H1 (cell line): ENCODE measurements around the gene LIMA1. TPM values are rescaled to one million over a fixed set of nuclear protein-coding genes. Genes with fewer than 3 reads are reported as not detected.

Experiments
- CTCF ChIA-PET: fragments of 300-600 bp; sonication (Branson Sonifier 250); formaldehyde crosslinking; loops from one replicate; lab custom pipeline; 2021; ENCODE audit not compliant: partially characterized antibody; lab: Charles Lee
- POLR2A ChIA-PET: fragments of 300-600 bp; sonication (Branson Sonifier 250); formaldehyde crosslinking; loops from one replicate; lab custom pipeline; 2021; ENCODE audit warnings: inconsistent platforms; ENCODE audit not compliant: partially characterized antibody; lab: Charles Lee
- DNase-seq, 2 experiments: peaks; one replicate each; pipeline versions ENCODE4 v3.0.0 to v3.0.0-alpha.2; 2010 to 2022; ENCODE audit warnings: low spot score in 2 of 2, low read depth in 1 of 2, mixed read lengths in 1 of 2
- FAIRE-seq: peaks from 2 replicates; lab custom pipeline; 2011; peaks lifted over from hg19 to GRCh38; lab: Jason Lieb, UNC
- H2AFZ ChIP-seq: 2 replicates; pipeline ENCODE4 v1.8.1; 2012; ENCODE audit warnings: low read length, inconsistent platforms
- H2AK5ac ChIP-seq: 2 replicates; pipeline ENCODE4 v1.6.1; 2013; ENCODE audit warnings: low read depth, low read length
- H2BK120ac ChIP-seq: replicated peaks from 2 replicates; pipeline ENCODE3; 2013; ENCODE audit warnings: low read depth, low read length, inconsistent platforms
- H2BK12ac ChIP-seq: 2 replicates; pipeline ENCODE4 v1.6.1; 2013; ENCODE audit warnings: low read depth, low read length
- H2BK15ac ChIP-seq: 2 replicates; pipeline ENCODE4 v1.6.1; 2013; ENCODE audit warnings: low read length
- H2BK20ac ChIP-seq: 2 replicates; pipeline ENCODE4 v1.6.1; 2013; ENCODE audit warnings: low read length
- H2BK5ac ChIP-seq: 2 replicates; pipeline ENCODE4 v1.6.1; 2013; ENCODE audit warnings: low read depth, low read length
- H3K14ac ChIP-seq: 2 replicates; pipeline ENCODE4 v1.6.1; 2013; ENCODE audit warnings: inconsistent platforms; ENCODE audit not compliant: insufficient read length
- H3K18ac ChIP-seq: 2 replicates; pipeline ENCODE4 v1.6.1; 2013; ENCODE audit warnings: low read length; ENCODE audit errors: extremely low read depth
- H3K23ac ChIP-seq: 2 replicates; pipeline ENCODE4 v1.6.1; 2013; ENCODE audit warnings: inconsistent platforms; ENCODE audit not compliant: insufficient read length
- H3K23me2 ChIP-seq: 2 replicates; pipeline ENCODE4 v1.6.1; 2013; ENCODE audit warnings: low read depth, low read length
- H3K27ac ChIP-seq: 2 replicates; pipeline ENCODE4 v1.6.1; 2011; ENCODE audit warnings: low read depth, low read length, inconsistent platforms
- H3K27me3 ChIP-seq, 4 experiments: replicated peaks in 1 of 4; 1 replicate in 1 of 4; 2 replicates in 3 of 4; pipeline versions ENCODE4 v1.6.1 to v1.8.1; 2011 to 2013; ENCODE audit warnings: low read length in 3 of 4, mild to moderate bottlenecking in 3 of 4, inconsistent platforms in 2 of 4, mixed read lengths in 2 of 4, moderate library complexity in 1 of 4; ENCODE audit not compliant: control insufficient read depth in 3 of 4, insufficient read depth in 3 of 4; ENCODE audit errors: extremely low read depth in 1 of 4
- H3K36me3 ChIP-seq, 4 experiments: 2 replicates each; pipeline versions ENCODE4 v1.6.1 to v1.8.1; 2011 to 2013; ENCODE audit warnings: mild to moderate bottlenecking in 4 of 4, low read length in 3 of 4, moderate library complexity in 2 of 4, control low read depth in 1 of 4, inconsistent platforms in 1 of 4; ENCODE audit not compliant: insufficient read depth in 4 of 4, control insufficient read depth in 2 of 4
- H3K4ac ChIP-seq: replicated peaks from 2 replicates; pipeline ENCODE3; 2013; ENCODE audit warnings: low read length, low read depth, mixed read lengths, inconsistent platforms; ENCODE audit not compliant: insufficient read length
- H3K4me1 ChIP-seq, 4 experiments: replicated peaks in 1 of 4; 1 replicate in 1 of 4; 2 replicates in 3 of 4; pipeline versions ENCODE4 v1.6.1 to v1.8.1; 2011 to 2013; ENCODE audit warnings: low read length in 3 of 4, inconsistent platforms in 2 of 4, mixed read lengths in 1 of 4; ENCODE audit not compliant: insufficient read depth in 4 of 4, control insufficient read depth in 3 of 4
- H3K4me2 ChIP-seq, 2 experiments: 2 replicates each; pipeline versions ENCODE4 v1.6.1 to v1.8.1; 2011 to 2013; ENCODE audit warnings: low read depth in 2 of 2, low read length in 2 of 2, control low read depth in 1 of 2, inconsistent platforms in 1 of 2, mild to moderate bottlenecking in 1 of 2; ENCODE audit not compliant: insufficient read depth in 1 of 2
- H3K4me3 ChIP-seq, 4 experiments: fragments of 200-600, 300-600 bp in 1 of 4; sonication (generic), shearing (Covaris generic), sonication (Bioruptor Twin) in 1 of 4; 2 replicates each; pipeline versions ENCODE4 v1.5.1 to v1.8.1; 2011 to 2016; ENCODE audit warnings: low read length in 4 of 4, low read depth in 3 of 4, control low read depth in 2 of 4, inconsistent platforms in 2 of 4, mild to moderate bottlenecking in 2 of 4, mixed read lengths in 1 of 4, moderate library complexity in 1 of 4; ENCODE audit not compliant: insufficient read depth in 2 of 4; ENCODE audit errors: extremely low read depth in 1 of 4
- H3K56ac ChIP-seq: replicated peaks from 2 replicates; pipeline ENCODE3; 2013; ENCODE audit warnings: low read depth, mild to moderate bottlenecking, mixed read lengths, low read length, inconsistent platforms; ENCODE audit not compliant: insufficient read length
- H3K79me1 ChIP-seq: 2 replicates; pipeline ENCODE4 v1.6.1; 2013; ENCODE audit warnings: low read depth, low read length, control low read depth
- H3K79me2 ChIP-seq, 2 experiments: 2 replicates each; pipeline versions ENCODE4 v1.6.1 to v1.8.1; 2012 to 2013; ENCODE audit warnings: low read length in 2 of 2, mild to moderate bottlenecking in 2 of 2, inconsistent platforms in 1 of 2; ENCODE audit not compliant: insufficient read depth in 2 of 2, control insufficient read depth in 1 of 2
- H3K9ac ChIP-seq, 4 experiments: replicated peaks in 1 of 4; 1 replicate in 1 of 4; 2 replicates in 3 of 4; pipeline versions ENCODE4 v1.6.1 to v1.8.1; 2011 to 2013; ENCODE audit warnings: low read depth in 3 of 4, low read length in 3 of 4, control low read depth in 2 of 4, mild to moderate bottlenecking in 2 of 4, moderate library complexity in 2 of 4, inconsistent platforms in 1 of 4; ENCODE audit errors: extremely low read depth in 1 of 4
- H3K9me3 ChIP-seq, 2 experiments: 2 replicates each; pipeline versions ENCODE4 v1.6.1 to v1.8.1; 2012 to 2013; ENCODE audit warnings: mild to moderate bottlenecking in 2 of 2, moderate library complexity in 2 of 2, control low read depth in 1 of 2, inconsistent platforms in 1 of 2, low read depth in 1 of 2, low read length in 1 of 2, mixed read lengths in 1 of 2; ENCODE audit not compliant: insufficient read depth in 2 of 2
- H4K20me1 ChIP-seq, 2 experiments: replicated peaks in 1 of 2; 2 replicates each; pipeline versions ENCODE3 to v1.8.1; 2011 to 2013; ENCODE audit warnings: inconsistent platforms in 2 of 2, low read length in 2 of 2, mild to moderate bottlenecking in 1 of 2; ENCODE audit not compliant: insufficient read depth in 2 of 2, control insufficient read depth in 1 of 2
- H4K5ac ChIP-seq: 2 replicates; pipeline ENCODE4 v1.6.1; 2013; ENCODE audit warnings: low read length, low read depth, mixed read lengths, inconsistent platforms; ENCODE audit not compliant: insufficient read length
- H4K8ac ChIP-seq: 2 replicates; pipeline ENCODE4 v1.8.0; 2013; ENCODE audit warnings: mild to moderate bottlenecking, moderate library complexity, low read length, inconsistent platforms; ENCODE audit not compliant: insufficient read depth; ENCODE audit errors: extremely low read depth
- H4K91ac ChIP-seq: replicated peaks from 2 replicates; pipeline ENCODE3; 2013; ENCODE audit warnings: low read length, mixed read lengths, inconsistent platforms; ENCODE audit not compliant: insufficient read length
- BCL11A ChIP-seq, 2 experiments: IDR thresholded peaks; one replicate each; pipeline ENCODE4 v1.6.1; 2011; ENCODE audit warnings: low read depth in 2 of 2, low read length in 2 of 2, mild to moderate bottlenecking in 2 of 2
- CTBP2 ChIP-seq: IDR thresholded peaks from 2 replicates; pipeline ENCODE4 v1.7.0; 2011; ENCODE audit warnings: borderline replicate concordance, mild to moderate bottlenecking, moderate library complexity, mixed read lengths, low read length; ENCODE audit not compliant: insufficient read depth, insufficient read length
- GTF2F1 ChIP-seq: IDR thresholded peaks from 2 replicates; pipeline ENCODE4 v1.6.1; 2012; ENCODE audit warnings: low read depth, low read length, improper control_type of control experiment, borderline replicate concordance
- JUN ChIP-seq: IDR thresholded peaks from 2 replicates; pipeline ENCODE4 v1.6.1; 2011; ENCODE audit warnings: low read depth, mild to moderate bottlenecking, improper control_type of control experiment, low read length
- JUND ChIP-seq: IDR thresholded peaks from 2 replicates; pipeline ENCODE4 v1.6.1; 2011; ENCODE audit warnings: mild to moderate bottlenecking, improper control_type of control experiment, low read length
- KDM1A ChIP-seq: fragments of 200-600, 300-600 bp; sonication (generic); IDR thresholded peaks from 2 replicates; pipeline ENCODE4 v1.7.1; 2016; ENCODE audit warnings: mild to moderate bottlenecking, low read length, borderline replicate concordance
- NRF1 ChIP-seq: IDR thresholded peaks from 2 replicates; pipeline ENCODE4 v1.6.1; 2011; ENCODE audit warnings: mild to moderate bottlenecking, low read depth, low read length, improper control_type of control experiment
- POLR2AphosphoS5 ChIP-seq: IDR thresholded peaks from 2 replicates; pipeline ENCODE4 v1.6.1; 2011; ENCODE audit warnings: low read depth, low read length
- POU5F1 ChIP-seq: IDR thresholded peaks from 2 replicates; pipeline ENCODE4 v1.6.1; 2011; ENCODE audit warnings: low read depth, mild to moderate bottlenecking, low read length, moderate library complexity
- RXRA ChIP-seq: IDR thresholded peaks from 2 replicates; pipeline ENCODE4 v1.6.1; 2011; ENCODE audit warnings: low read depth, mild to moderate bottlenecking, low read length, moderate library complexity; ENCODE audit not compliant: insufficient read depth
- SIN3A ChIP-seq, 2 experiments: IDR thresholded peaks in 1 of 2; conservative IDR thresholded peaks in 1 of 2; 2 replicates each; pipeline ENCODE4 v1.6.1; 2011 to 2012; ENCODE audit warnings: low read length in 2 of 2, improper control_type of control experiment in 1 of 2, low read depth in 1 of 2, mild to moderate bottlenecking in 1 of 2
- SRF ChIP-seq: IDR thresholded peaks from 2 replicates; pipeline ENCODE4 v1.6.1; 2011; ENCODE audit warnings: mild to moderate bottlenecking, low read depth, low read length, moderate library complexity
- YY1 ChIP-seq: IDR thresholded peaks from 2 replicates; pipeline ENCODE4 v1.6.1; 2011; ENCODE audit warnings: low read depth, mild to moderate bottlenecking, low read length
- ZNF274 ChIP-seq: IDR thresholded peaks from 2 replicates; pipeline ENCODE4 v1.7.0; 2012; ENCODE audit warnings: low read length, borderline replicate concordance; ENCODE audit errors: extremely low read depth
- WGBS, 2 experiments: shearing (Covaris generic) in 1 of 2; methylation state at CpG; one replicate each; pipeline versions ENCODE4 v1.1.6 to v1.1.7; 2013 to 2015; ENCODE audit warnings: low lambda C conversion rate in 2 of 2, mixed read lengths in 2 of 2, inconsistent platforms in 1 of 2, low coverage in 1 of 2, missing lambda C conversion rate in 1 of 2; ENCODE audit not compliant: insufficient replicate concordance in 2 of 2, insufficient coverage in 1 of 2, insufficient read length in 1 of 2; ENCODE audit errors: extremely low coverage in 1 of 2, missing lambda C conversion rate in 1 of 2; 5-methylcytosine and 5-hydroxymethylcytosine counted together
- polyA plus RNA-seq, 7 experiments: library from polyadenylated mRNA; depleted of rRNA in 3 of 7; stranded (reverse) in 5 of 7; unstranded in 2 of 7; fragments of >200 nt in 5 of 7; fragments of 200-250 nt in 2 of 7; gene quantifications; 1 replicate in 5 of 7; 2 replicates in 1 of 7; 4 replicates in 1 of 7; pipeline versions ENCODE4 v1.2.1 to v1.2.3, GENCODE V29; 2011 to 2013; ENCODE audit warnings: missing spikeins in 2 of 7, mixed read lengths in 2 of 7
- total RNA-seq: library from RNA; stranded (reverse); fragmentation: NEBNext Ultra II Directional; extraction: Animal tissue kit (Norgen Biotek cat#: 25700); gene quantifications from 2 replicates; pipeline ENCODE4 v1.2.1, GENCODE V29; 2021

LIMA1 gene
- total and polyA plus RNA-seq, 2 of the 8 experiments (the other 6 are each of a cell fraction or from before 2014, with no cell fraction given) = 12.7 to 47.6 TPM

- H3K23ac ChIP-seq = no peak overlapping the region
- no peak overlapping the region for H3K27ac ChIP-seq
- H3K9ac ChIP-seq = no peak overlapping the region
- H3K36me3 ChIP-seq = peaks cover 16 to 48% (median 31%) of the 10 kb centered on the region in 4 experiments; a peak in 7 of 8 replicates
- H3K4me1 ChIP-seq = no peaks in the 10 kb centered on the region
- 83% methylated on average over 3 of the region's 4 CpGs; no CpG with 5 or more reads in 1 of the 2 experiments for WGBS, 2 experiments
- H4K5ac ChIP-seq = no peak overlapping the region
- H3K27me3 ChIP-seq = no peaks in the 10 kb centered on the region
- DNase-seq (no peak), FAIRE-seq (no peak)
- H2AK5ac ChIP-seq = no peak overlapping the region
- no peaks in the 10 kb centered on the region for H3K9me3 ChIP-seq
- no peak overlapping the region for H2BK15ac ChIP-seq
- ChIA-PET CTCF (interaction anchor here (0.6 to 4.2 kb wide), 8 partner anchors 14 to 185 kb away, joined by 3 to 38 read pairs (median 6); partner anchors contain the start of gene COX14), POLR2A (interaction anchor here (0.5 to 4.2 kb wide), 11 partner anchors 9 to 1415 kb away, joined by 3 to 19 read pairs (median 4); partner anchors contain the start of genes CERS5, COX14 and GPD1)
- H3K4ac ChIP-seq = no peak overlapping the region
- H3K4me2 ChIP-seq = no peak overlapping the region
- no peak overlapping the region for H3K18ac ChIP-seq
- H3K56ac ChIP-seq = no peak overlapping the region
- no peak overlapping the region for H2BK12ac ChIP-seq
- H4K20me1 ChIP-seq = peaks cover 0 to 3% of the 10 kb centered on the region in 2 experiments
- H3K14ac ChIP-seq = no peak overlapping the region
- H2AFZ ChIP-seq = no peak overlapping the region
- H3K23me2 ChIP-seq = no peaks in the 10 kb centered on the region
- H4K8ac ChIP-seq = no peak overlapping the region
- no peak overlapping the region for H4K91ac ChIP-seq
- no peak overlapping the region for H2BK20ac ChIP-seq
- H3K79me2 ChIP-seq = no peaks in the 10 kb centered on the region
- no peak overlapping the region for H2BK120ac ChIP-seq
- H3K79me1 ChIP-seq = no peaks in the 10 kb centered on the region
- no peak overlapping the region for H2BK5ac ChIP-seq
- H3K4me3 ChIP-seq = no peak overlapping the region
- TF ChIP-seq JUND (no peak), JUN (no peak), CTBP2 (no peak), SRF (no peak), ZNF274 (no peak), BCL11A (IDR thresholded peaks at IDR 0.05; ENCODE audit: low read depth in 2 of 2, low read length in 2 of 2) (no peak), GTF2F1 (no peak), RXRA (no peak), SIN3A (conservative IDR thresholded peaks at IDR 0.05 in 1 of 2, IDR thresholded peaks at IDR 0.05 in 1 of 2; ENCODE audit: low read depth in 1 of 2, low read length in 2 of 2) (no peak), YY1 (no peak), KDM1A (no peak), POLR2AphosphoS5 (no peak), POU5F1 (no peak), NRF1 (no peak)
Measured at GRCh38 chr12:50129290-50129689, 154.0 kb downstream of the LIMA1 start.
